ENCODE measurements around the gene KCNQ1. TPM values are rescaled to one million over a fixed set of nuclear protein-coding genes. Genes with fewer than 3 reads are reported as not detected.
A peak's percentile ranks its signal among the peaks of the same experiment; 100 is the strongest.

KCNQ1 gene
- total and polyA plus RNA-seq, 9 of the 15 experiments (the other 6 are each of a cell fraction or from before 2014, with no cell fraction given) = 0.44 TPM; not detected in 8

- TF ChIP-seq ZNF318 (IDR thresholded peaks at IDR 0.05; ENCODE audit: borderline replicate concordance in 1 of 2, low read depth in 1 of 2) = peak in 1 of 2 experiments; percentile 90; a peak in 2 of 4 replicates
- no peak for TF ChIP-seq PCBP1 (IDR thresholded peaks at IDR 0.05; ENCODE audit: low read depth, low read length, poor library complexity, severe bottlenecking)
- TF ChIP-seq RBM39 (optimal IDR thresholded peaks at IDR 0.05; ENCODE audit: low read depth, low read length) = no peak
- no peak for TF ChIP-seq ZNF140 (CRISPR knock-in tag; IDR thresholded peaks at IDR 0.05)
- no peak for TF ChIP-seq MTA1 (IDR thresholded peaks at IDR 0.05; ENCODE audit: borderline replicate concordance)
- TF ChIP-seq ARID3A (IDR thresholded peaks at IDR 0.05; ENCODE audit: borderline replicate concordance, low read depth, low read length) = no peak
- no peak for TF ChIP-seq ZNF253 (CRISPR knock-in tag; conservative IDR thresholded peaks at IDR 0.05)
- TF ChIP-seq ELF1 (tag; IDR thresholded peaks at IDR 0.05) = no peak
- no peak for TF ChIP-seq ZFP1 (CRISPR knock-in tag; IDR thresholded peaks at IDR 0.05)
- 0 out of 2 replicates have a peak, but pooled peaks have one; percentile 38 for TF ChIP-seq RHOXF2B (CRISPR knock-in tag; conservative IDR thresholded peaks at IDR 0.05)
- TF ChIP-seq DMBX1 (CRISPR knock-in tag; IDR thresholded peaks at IDR 0.05; ENCODE audit: borderline replicate concordance) = peak; percentile 91
- peak; percentile 98 for TF ChIP-seq L3MBTL2 (IDR thresholded peaks at IDR 0.05)
- no peak for TF ChIP-seq ZBTB11 (CRISPR knock-in tag; IDR thresholded peaks at IDR 0.05)
Observed at GRCh38 chr11:2898366-2899079, 453.7 kb downstream of the KCNQ1 start (continued).
